Right atrium auricular region (tissue), 2 donors: ENCODE results near the gene CNST. TPM values are rescaled to one million over a fixed set of nuclear protein-coding genes. Genes with fewer than 3 reads are reported as not detected.
A peak's percentile ranks its signal among the peaks of the same experiment; 100 is the strongest.

ENCODE experiments used
- DNase-seq: peaks from one replicate; pipeline ENCODE4 v3.0.0-alpha.2; 2019; ENCODE audit warnings: low spot score
- H3K27ac ChIP-seq, 2 donors: fragments of 200-600 bp; sonication (generic); 1 replicate in 1 of 2; 2 replicates in 1 of 2; pipeline ENCODE4 v1.5.1; 2016 to 2019
- H3K27me3 ChIP-seq, 2 donors: fragments of 200-600 bp; sonication (generic); one replicate each; pipeline versions ENCODE4 v1.5.1 to v1.6.0; 2017 to 2019
- H3K36me3 ChIP-seq: fragments of 200-600 bp; sonication (generic); one replicate; pipeline ENCODE4 v1.5.1; 2016
- H3K4me1 ChIP-seq, 2 donors: fragments of 200-600 bp; sonication (generic); one replicate each; pipeline versions ENCODE4 v1.5.1 to v1.6.0; 2017 to 2019
- H3K4me3 ChIP-seq, 2 donors: fragments of 200-600 bp; sonication (generic); 1 replicate in 1 of 2; 2 replicates in 1 of 2; pipeline ENCODE4 v1.5.1; 2017 to 2019; ENCODE audit warnings: mild to moderate bottlenecking in 1 of 2, moderate library complexity in 1 of 2
- H3K9me3 ChIP-seq, 2 donors: fragments of 200-600 bp; sonication (generic); one replicate each; pipeline ENCODE4 v1.5.1; 2019
- total RNA-seq, 2 donors: library from RNA; depleted of rRNA; stranded (reverse); fragments of >200 nt; gene quantifications; one replicate each; pipeline ENCODE4 v1.1.0, GENCODE V29; 2016
- TF ChIP-seq, protein P1 (sequence below), 2 donors: fragments of 200-600 bp; sonication (generic); IDR thresholded peaks; one replicate each; pipeline ENCODE4 v1.5.1; 2019; ENCODE audit warnings: antibody characterized with exemption in 2 of 2

CNST gene
- total RNA-seq, 2 donors from 2014 or later = 15.6 to 19.0 TPM

DNA sequence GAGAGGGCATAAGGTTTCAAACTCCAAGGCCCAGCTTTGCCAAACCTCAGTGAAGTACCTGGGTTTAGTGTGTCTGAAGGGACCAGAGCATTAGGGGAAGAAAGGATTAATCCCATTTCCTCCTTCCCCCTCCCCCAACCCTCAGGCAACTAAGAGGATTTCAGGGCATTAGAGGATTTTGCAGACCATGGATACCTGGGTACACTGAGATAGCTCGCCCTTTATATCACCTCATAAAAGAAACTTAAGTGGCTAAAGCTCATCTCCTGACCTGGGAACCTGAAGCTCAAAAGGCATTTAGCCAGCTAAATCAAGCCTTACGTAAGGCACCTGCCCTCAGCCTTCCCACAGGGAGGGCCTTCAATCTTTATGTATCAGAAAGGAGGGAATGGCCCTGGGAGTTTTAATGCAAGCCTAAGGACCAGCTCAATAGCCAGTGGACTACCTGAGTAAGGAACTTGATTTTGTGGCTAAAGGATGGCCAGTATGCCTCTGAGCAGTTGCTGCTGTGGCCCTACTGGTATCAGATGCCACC is 32.8 kb upstream of the CNST start:
- no peak overlapping the region for H3K4me3 ChIP-seq
- no peaks in the 10 kb centered on the region for H3K4me1 ChIP-seq
- peaks cover 0 to 15% of the 10 kb centered on the region in 2 donors for H3K9me3 ChIP-seq
- DNase-seq = peak; percentile 1
- TF ChIP-seq, protein P1, sequence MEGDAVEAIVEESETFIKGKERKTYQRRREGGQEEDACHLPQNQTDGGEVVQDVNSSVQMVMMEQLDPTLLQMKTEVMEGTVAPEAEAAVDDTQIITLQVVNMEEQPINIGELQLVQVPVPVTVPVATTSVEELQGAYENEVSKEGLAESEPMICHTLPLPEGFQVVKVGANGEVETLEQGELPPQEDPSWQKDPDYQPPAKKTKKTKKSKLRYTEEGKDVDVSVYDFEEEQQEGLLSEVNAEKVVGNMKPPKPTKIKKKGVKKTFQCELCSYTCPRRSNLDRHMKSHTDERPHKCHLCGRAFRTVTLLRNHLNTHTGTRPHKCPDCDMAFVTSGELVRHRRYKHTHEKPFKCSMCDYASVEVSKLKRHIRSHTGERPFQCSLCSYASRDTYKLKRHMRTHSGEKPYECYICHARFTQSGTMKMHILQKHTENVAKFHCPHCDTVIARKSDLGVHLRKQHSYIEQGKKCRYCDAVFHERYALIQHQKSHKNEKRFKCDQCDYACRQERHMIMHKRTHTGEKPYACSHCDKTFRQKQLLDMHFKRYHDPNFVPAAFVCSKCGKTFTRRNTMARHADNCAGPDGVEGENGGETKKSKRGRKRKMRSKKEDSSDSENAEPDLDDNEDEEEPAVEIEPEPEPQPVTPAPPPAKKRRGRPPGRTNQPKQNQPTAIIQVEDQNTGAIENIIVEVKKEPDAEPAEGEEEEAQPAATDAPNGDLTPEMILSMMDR (IDR thresholded peaks at IDR 0.05) = no peak
- H3K27ac ChIP-seq = no peak overlapping the region
- H3K27me3 ChIP-seq = no peaks in the 10 kb centered on the region
- no peaks in the 10 kb centered on the region for H3K36me3 ChIP-seq

DNA sequence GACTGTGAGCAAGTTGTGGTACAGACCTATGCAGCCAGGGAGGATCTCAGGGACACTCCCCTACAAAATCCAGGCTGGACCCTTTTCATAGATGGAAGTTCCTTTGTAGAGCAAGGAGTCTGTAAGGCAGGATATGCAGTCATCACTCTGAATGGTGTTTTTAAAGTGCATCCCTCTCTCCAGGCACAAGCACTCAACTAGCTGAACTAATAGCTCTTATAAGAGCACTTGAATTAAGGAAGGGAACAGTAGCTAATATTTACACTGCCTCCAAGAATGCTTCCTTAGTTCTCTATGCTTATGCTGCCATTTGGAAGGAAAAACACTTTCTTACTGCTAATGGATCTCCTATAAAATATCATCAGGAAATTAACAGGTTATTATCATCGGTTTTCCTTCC is 32.1 kb upstream of the CNST start:
- peaks cover 0 to 15% of the 10 kb centered on the region in 2 donors for H3K9me3 ChIP-seq
- no peak overlapping the region for H3K4me3 ChIP-seq
- TF ChIP-seq, protein P1 (IDR thresholded peaks at IDR 0.05) = no peak
- no peaks in the 10 kb centered on the region for H3K27me3 ChIP-seq
- DNase-seq = peak; percentile 2
- no peaks in the 10 kb centered on the region for H3K4me1 ChIP-seq
- H3K27ac ChIP-seq = no peak overlapping the region
- H3K36me3 ChIP-seq = no peaks in the 10 kb centered on the region

- H3K9me3 ChIP-seq = no peaks in the 10 kb centered on the region
These were observed 28.8 kb upstream of the CNST start for GRCh38 chr1:246537441-246537840.

GRCh38 chr1:246537887-246538286 is 28.4 kb upstream of the CNST start:
- Histone ChIP-seq H3K36me3 (peaks cover 26% of the 10 kb centered on the region), H3K27me3 (no peaks in the 10 kb centered on the region), H3K4me3 (no peak overlapping the region), H3K27ac (no peak overlapping the region), H3K4me1 (no peaks in the 10 kb centered on the region), H3K9me3 (no peaks in the 10 kb centered on the region)
- TF ChIP-seq, protein P1 (IDR thresholded peaks at IDR 0.05) = no peak
- peak; percentile 50 for DNase-seq

More at GRCh38 chr1:246537441-246537840, 28.8 kb upstream of the CNST start:
- no peak overlapping the region for H3K4me3 ChIP-seq
- TF ChIP-seq, protein P1 (IDR thresholded peaks at IDR 0.05) = no peak
- H3K27ac ChIP-seq = no peak overlapping the region
- DNase-seq = peak; percentile 38
- H3K4me1 ChIP-seq = no peaks in the 10 kb centered on the region
- H3K36me3 ChIP-seq = peaks cover 22% of the 10 kb centered on the region
- H3K27me3 ChIP-seq = no peaks in the 10 kb centered on the region

DNA sequence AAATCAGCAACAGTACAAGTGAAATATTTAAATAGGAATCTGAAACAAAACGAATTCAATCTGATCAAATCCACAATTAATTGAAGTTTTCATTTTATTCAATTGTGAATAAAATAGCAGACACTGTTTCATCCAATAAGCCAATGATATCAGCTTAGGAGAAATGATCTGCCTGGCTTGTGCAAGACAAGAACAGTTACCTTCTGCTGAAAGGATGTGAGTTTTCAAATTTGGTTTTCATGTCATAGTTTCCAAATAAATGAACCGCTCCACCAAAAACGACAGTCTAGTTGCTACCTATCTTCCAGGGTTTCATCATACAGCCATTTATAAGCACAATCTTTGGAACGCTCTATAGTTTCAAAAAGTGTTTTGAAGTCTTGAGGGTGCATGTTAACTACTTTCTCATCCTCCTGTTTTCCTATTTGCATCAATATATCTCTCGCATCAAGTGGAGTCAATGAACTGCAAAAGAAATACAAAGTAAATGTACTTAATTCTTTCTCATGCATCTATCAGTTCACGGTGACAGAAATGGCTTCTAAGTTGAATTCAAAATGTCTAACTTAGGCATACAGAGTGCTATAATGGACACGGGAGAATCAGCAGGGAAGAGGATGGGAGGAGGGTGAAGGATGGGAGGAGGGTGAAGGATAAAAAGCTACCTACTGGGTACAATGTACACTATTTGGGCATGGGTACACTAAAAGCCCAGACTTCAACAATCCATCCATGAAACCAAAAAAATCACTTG is 25.3 kb upstream of the CNST start:
- no peak overlapping the region for H3K27ac ChIP-seq
- TF ChIP-seq, protein P1 (IDR thresholded peaks at IDR 0.05) = no peak
- no peak overlapping the region for H3K4me3 ChIP-seq
- DNase-seq = no peak
- no peaks in the 10 kb centered on the region for H3K27me3 ChIP-seq
- peaks cover 49% of the 10 kb centered on the region for H3K36me3 ChIP-seq
- H3K9me3 ChIP-seq = no peaks in the 10 kb centered on the region
- no peaks in the 10 kb centered on the region for H3K4me1 ChIP-seq
